HepG2 (cell line): ENCODE measurements around the gene LCLAT1. TPM values are rescaled to one million over a fixed set of nuclear protein-coding genes. Genes with fewer than 3 reads are reported as not detected.
A peak's percentile ranks its signal among the peaks of the same experiment; 100 is the strongest.

Experiments used
- ATF7 ChIP-seq, 2 experiments: fragments of 450-650 bp in 1 of 2; sonication (generic) in 1 of 2; formaldehyde crosslinking in 1 of 2; IDR thresholded peaks; 2 replicates each; pipeline versions ENCODE4 v1.4.0 to v1.6.1; 2016 to 2020; ENCODE audit warnings: antibody characterized with exemption in 1 of 2, mild to moderate bottlenecking in 1 of 2, missing genetic modification reagents in 1 of 2
- HNRNPL ChIP-seq: fragments of 200-400 bp; formaldehyde crosslinking; IDR thresholded peaks from 2 replicates; pipeline ENCODE4 v1.6.1; 2017; ENCODE audit warnings: mild to moderate bottlenecking, low read depth, low read length
- IRX3 ChIP-seq: sonication (generic); formaldehyde crosslinking; IDR thresholded peaks from 2 replicates; pipeline ENCODE4 v1.8.1; 2023; ENCODE audit warnings: mild to moderate bottlenecking, low read depth, missing genetic modification reagents, borderline replicate concordance
- JARID2 ChIP-seq: sonication (generic); formaldehyde crosslinking; IDR thresholded peaks from 2 replicates; pipeline ENCODE4 v1.8.1; 2023; ENCODE audit warnings: missing genetic modification reagents, inconsistent platforms; ENCODE audit not compliant: insufficient replicate concordance
- PAF1 ChIP-seq: IDR thresholded peaks from 2 replicates; pipeline ENCODE4 v1.6.1; 2016; ENCODE audit warnings: missing genetic modification reagents, missing compliant biosample characterization
- POGK ChIP-seq: sonication (generic); formaldehyde crosslinking; conservative IDR thresholded peaks from 2 replicates; pipeline ENCODE4 v1.8.0; 2022; ENCODE audit warnings: mild to moderate bottlenecking, moderate library complexity, missing genetic modification reagents
- SOX13 ChIP-seq, 3 experiments: fragments of 450-650 bp in 1 of 3; sonication (generic) in 1 of 3; formaldehyde crosslinking in 1 of 3; IDR thresholded peaks in 2 of 3; conservative IDR thresholded peaks in 1 of 3; 2 replicates each; pipeline versions ENCODE4 v1.5.0 to v1.6.1; 2016 to 2020; ENCODE audit warnings: antibody characterized with exemption in 1 of 3, mild to moderate bottlenecking in 1 of 3, missing compliant biosample characterization in 1 of 3, missing genetic modification reagents in 1 of 3, moderate library complexity in 1 of 3
- SOX5 ChIP-seq: IDR thresholded peaks from 2 replicates; pipeline ENCODE4 v1.6.1; 2016; ENCODE audit warnings: borderline replicate concordance
- TMF1 ChIP-seq: sonication (generic); formaldehyde crosslinking; IDR thresholded peaks from 2 replicates; pipeline ENCODE4 v1.8.1; 2022; ENCODE audit warnings: low read depth, missing genetic modification reagents
- ZFP62 ChIP-seq: sonication (generic); formaldehyde crosslinking; IDR thresholded peaks from 2 replicates; pipeline ENCODE4 v1.4.0; 2020; ENCODE audit warnings: missing genetic modification reagents
- ZNF605 ChIP-seq: sonication (generic); formaldehyde crosslinking; IDR thresholded peaks from 2 replicates; pipeline ENCODE4 v1.8.0; 2022; ENCODE audit warnings: mild to moderate bottlenecking, missing genetic modification reagents
- ZNF83 ChIP-seq: sonication (generic); formaldehyde crosslinking; IDR thresholded peaks from 2 replicates; pipeline ENCODE4 v1.4.0; 2020; ENCODE audit warnings: missing genetic modification reagents, mild to moderate bottlenecking, borderline replicate concordance
- ZSCAN12 ChIP-seq: sonication (generic); formaldehyde crosslinking; IDR thresholded peaks from 2 replicates; pipeline ENCODE4 v1.9.0; 2021; ENCODE audit warnings: mild to moderate bottlenecking, missing genetic modification reagents
- polyA plus RNA-seq, 8 experiments: library from polyadenylated mRNA; depleted of rRNA in 3 of 8; stranded (reverse) in 7 of 8; unstranded in 1 of 8; fragments of >200 nt; fragmentation: Illumina TruSeq in 4 of 8; extraction: Trizol in 4 of 8; gene quantifications; 2 replicates each; pipeline versions ENCODE4 v1.2.1 to v1.2.3, GENCODE V29; 2011 to 2016; ENCODE audit warnings: low read depth in 4 of 8, missing spikeins in 1 of 8, mixed read lengths in 1 of 8; ENCODE audit not compliant: insufficient read depth in 1 of 8
- total RNA-seq, 5 experiments: library from RNA; depleted of rRNA; stranded (reverse); fragments of >200 nt; fragmentation: Illumina TruSeq; extraction: Trizol; gene quantifications; 2 replicates each; pipeline ENCODE4 v1.2.3, GENCODE V29; 2016; ENCODE audit warnings: low read depth in 1 of 5
- TF ChIP-seq, protein P1 (sequence below): sonication (generic); formaldehyde crosslinking; IDR thresholded peaks from one replicate; pipeline ENCODE4 v1.5.1; 2020; ENCODE audit warnings: mild to moderate bottlenecking, missing genetic modification reagents; ENCODE audit errors: not compliant biosample characterization
- TF ChIP-seq, protein P2 (sequence below): sonication (generic); formaldehyde crosslinking; IDR thresholded peaks from 2 replicates; pipeline ENCODE4 v1.8.1; 2022; ENCODE audit warnings: low read depth, mild to moderate bottlenecking, missing genetic modification reagents

Gene LCLAT1
- total and polyA plus RNA-seq, 2 of the 13 experiments (the other 11 are each of a cell fraction or from before 2014, with no cell fraction given), result 18.0 to 28.0 TPM

GRCh38 chr2:30436859-30437435 is 10.1 kb upstream of the LCLAT1 start (continued):
- TF ChIP-seq, protein P1, sequence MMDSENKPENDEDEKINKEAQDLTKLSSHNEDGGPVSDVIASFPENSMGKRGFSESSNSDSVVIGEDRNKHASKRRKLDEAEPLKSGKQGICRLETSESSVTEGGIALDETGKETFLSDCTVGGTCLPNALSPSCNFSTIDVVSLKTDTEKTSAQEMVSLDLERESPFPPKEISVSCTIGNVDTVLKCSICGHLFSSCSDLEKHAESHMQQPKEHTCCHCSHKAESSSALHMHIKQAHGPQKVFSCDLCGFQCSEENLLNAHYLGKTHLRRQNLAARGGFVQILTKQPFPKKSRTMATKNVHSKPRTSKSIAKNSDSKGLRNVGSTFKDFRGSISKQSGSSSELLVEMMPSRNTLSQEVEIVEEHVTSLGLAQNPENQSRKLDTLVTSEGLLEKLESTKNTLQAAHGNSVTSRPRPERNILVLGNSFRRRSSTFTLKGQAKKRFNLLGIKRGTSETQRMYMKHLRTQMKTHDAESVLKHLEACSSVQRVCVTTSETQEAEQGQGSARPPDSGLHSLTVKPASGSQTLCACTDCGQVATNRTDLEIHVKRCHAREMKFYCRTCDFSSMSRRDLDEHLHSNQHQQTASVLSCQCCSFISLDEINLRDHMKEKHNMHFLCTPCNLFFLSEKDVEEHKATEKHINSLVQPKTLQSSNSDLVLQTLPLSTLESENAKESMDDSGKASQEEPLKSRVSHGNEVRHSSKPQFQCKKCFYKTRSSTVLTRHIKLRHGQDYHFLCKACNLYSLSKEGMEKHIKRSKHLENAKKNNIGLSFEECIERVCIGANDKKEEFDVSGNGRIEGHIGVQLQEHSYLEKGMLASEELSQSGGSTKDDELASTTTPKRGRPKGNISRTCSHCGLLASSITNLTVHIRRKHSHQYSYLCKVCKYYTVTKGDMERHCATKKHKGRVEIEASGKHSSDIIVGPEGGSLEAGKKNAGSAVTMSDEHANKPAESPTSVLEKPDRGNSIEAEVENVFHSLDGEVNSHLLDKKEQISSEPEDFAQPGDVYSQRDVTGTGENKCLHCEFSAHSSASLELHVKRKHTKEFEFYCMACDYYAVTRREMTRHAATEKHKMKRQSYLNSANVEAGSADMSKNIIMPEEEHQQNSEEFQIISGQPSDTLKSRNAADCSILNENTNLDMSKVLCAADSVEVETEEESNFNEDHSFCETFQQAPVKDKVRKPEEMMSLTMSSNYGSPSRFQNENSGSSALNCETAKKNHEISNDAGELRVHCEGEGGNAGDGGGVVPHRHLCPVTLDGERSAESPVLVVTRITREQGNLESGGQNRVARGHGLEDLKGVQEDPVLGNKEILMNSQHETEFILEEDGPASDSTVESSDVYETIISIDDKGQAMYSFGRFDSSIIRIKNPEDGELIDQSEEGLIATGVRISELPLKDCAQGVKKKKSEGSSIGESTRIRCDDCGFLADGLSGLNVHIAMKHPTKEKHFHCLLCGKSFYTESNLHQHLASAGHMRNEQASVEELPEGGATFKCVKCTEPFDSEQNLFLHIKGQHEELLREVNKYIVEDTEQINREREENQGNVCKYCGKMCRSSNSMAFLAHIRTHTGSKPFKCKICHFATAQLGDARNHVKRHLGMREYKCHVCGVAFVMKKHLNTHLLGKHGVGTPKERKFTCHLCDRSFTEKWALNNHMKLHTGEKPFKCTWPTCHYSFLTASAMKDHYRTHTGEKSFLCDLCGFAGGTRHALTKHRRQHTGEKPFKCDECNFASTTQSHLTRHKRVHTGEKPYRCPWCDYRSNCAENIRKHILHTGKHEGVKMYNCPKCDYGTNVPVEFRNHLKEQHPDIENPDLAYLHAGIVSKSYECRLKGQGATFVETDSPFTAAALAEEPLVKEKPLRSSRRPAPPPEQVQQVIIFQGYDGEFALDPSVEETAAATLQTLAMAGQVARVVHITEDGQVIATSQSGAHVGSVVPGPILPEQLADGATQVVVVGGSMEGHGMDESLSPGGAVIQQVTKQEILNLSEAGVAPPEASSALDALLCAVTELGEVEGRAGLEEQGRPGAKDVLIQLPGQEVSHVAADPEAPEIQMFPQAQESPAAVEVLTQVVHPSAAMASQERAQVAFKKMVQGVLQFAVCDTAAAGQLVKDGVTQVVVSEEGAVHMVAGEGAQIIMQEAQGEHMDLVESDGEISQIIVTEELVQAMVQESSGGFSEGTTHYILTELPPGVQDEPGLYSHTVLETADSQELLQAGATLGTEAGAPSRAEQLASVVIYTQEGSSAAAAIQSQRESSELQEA, result no peak
- TF ChIP-seq HNRNPL, result no peak
- no peak for TF ChIP-seq PAF1
- TF ChIP-seq, protein P2, sequence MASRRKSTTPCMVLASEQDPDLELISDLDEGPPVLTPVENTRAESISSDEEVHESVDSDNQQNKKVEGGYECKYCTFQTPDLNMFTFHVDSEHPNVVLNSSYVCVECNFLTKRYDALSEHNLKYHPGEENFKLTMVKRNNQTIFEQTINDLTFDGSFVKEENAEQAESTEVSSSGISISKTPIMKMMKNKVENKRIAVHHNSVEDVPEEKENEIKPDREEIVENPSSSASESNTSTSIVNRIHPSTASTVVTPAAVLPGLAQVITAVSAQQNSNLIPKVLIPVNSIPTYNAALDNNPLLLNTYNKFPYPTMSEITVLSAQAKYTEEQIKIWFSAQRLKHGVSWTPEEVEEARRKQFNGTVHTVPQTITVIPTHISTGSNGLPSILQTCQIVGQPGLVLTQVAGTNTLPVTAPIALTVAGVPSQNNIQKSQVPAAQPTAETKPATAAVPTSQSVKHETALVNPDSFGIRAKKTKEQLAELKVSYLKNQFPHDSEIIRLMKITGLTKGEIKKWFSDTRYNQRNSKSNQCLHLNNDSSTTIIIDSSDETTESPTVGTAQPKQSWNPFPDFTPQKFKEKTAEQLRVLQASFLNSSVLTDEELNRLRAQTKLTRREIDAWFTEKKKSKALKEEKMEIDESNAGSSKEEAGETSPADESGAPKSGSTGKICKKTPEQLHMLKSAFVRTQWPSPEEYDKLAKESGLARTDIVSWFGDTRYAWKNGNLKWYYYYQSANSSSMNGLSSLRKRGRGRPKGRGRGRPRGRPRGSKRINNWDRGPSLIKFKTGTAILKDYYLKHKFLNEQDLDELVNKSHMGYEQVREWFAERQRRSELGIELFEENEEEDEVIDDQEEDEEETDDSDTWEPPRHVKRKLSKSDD (CRISPR knock-in tag), result no peak
- no peak for TF ChIP-seq ATF7 (IDR thresholded peaks at IDR 0.05)
- TF ChIP-seq ATF7 (CRISPR knock-in tag; IDR thresholded peaks at IDR 0.05), result no peak
- peak; percentile 36; the same call in 1 of the 2 replicates for TF ChIP-seq SOX5 (CRISPR knock-in tag)
- TF ChIP-seq ZNF83, result no peak
- no peak for TF ChIP-seq TMF1 (CRISPR knock-in tag)
- TF ChIP-seq JARID2, result no peak
- TF ChIP-seq IRX3 (CRISPR knock-in tag), result no peak
- no peak for TF ChIP-seq ZNF605 (CRISPR knock-in tag)
- TF ChIP-seq ZSCAN12 (CRISPR knock-in tag), result no peak
- TF ChIP-seq POGK (CRISPR knock-in tag), result no peak
- TF ChIP-seq SOX13 (IDR thresholded peaks at IDR 0.05), result no peak
- peak in 1 of 2 experiments; percentile 58; a peak in 1 of 4 replicates for TF ChIP-seq SOX13 (CRISPR knock-in tag; conservative IDR thresholded peaks at IDR 0.05 in 1 of 2, IDR thresholded peaks at IDR 0.05 in 1 of 2)
- no peak for TF ChIP-seq ZFP62 (CRISPR knock-in tag)
